PFSK-1 (cell line): ENCODE measurements around the gene FBXW4.

Source experiments
- FOXP2 ChIP-seq: optimal IDR thresholded peaks from 2 replicates; pipeline ENCODE3; 2011; ENCODE audit warnings: borderline replicate concordance, control low read depth, inconsistent platforms; ENCODE audit not compliant: insufficient read depth; ENCODE audit errors: extremely low read length, extremely low read depth
- POLR2AphosphoS5 ChIP-seq: IDR thresholded peaks from 2 replicates; pipeline ENCODE4 v1.6.1; 2012; ENCODE audit warnings: low read depth, mild to moderate bottlenecking, control low read depth, low read length, moderate library complexity
- SIN3A ChIP-seq: IDR thresholded peaks from 2 replicates; pipeline ENCODE4 v1.6.1; 2012; ENCODE audit warnings: mild to moderate bottlenecking, low read length, moderate library complexity, borderline replicate concordance; ENCODE audit not compliant: insufficient read depth
- TAF1 ChIP-seq: IDR thresholded peaks from 2 replicates; pipeline ENCODE4 v1.6.1; 2012; ENCODE audit warnings: low read length, control low read depth, borderline replicate concordance; ENCODE audit not compliant: insufficient read depth
- TF ChIP-seq, protein P1 (sequence below), 2 experiments: IDR thresholded peaks; 2 replicates each; pipeline versions ENCODE4 v1.6.1 to v1.8.0; 2011 to 2012; ENCODE audit warnings: low read depth in 2 of 2, low read length in 2 of 2, control low read depth in 1 of 2, inconsistent platforms in 1 of 2, mild to moderate bottlenecking in 1 of 2, moderate library complexity in 1 of 2; ENCODE audit not compliant: insufficient read depth in 1 of 2

Gene FBXW4

DNA sequence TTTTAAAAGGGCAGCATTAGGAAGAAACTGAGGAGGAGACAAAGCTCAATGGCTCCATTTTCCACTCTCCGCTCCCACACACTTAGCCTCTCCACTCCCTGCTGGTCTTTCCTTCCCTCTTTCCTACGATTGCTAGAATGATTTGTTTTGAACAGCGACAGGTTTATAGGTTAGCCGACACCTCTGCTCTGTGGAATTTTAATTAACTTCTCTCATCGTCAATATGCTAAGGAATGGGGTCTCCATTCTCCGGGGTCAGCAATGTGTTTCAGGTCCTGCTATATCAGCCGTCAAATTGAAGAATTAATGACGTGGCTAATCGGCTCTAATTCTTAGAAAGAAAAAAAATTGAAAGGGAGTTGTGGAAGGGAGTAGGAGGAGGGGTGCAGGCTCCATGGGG lies 28.9 kb downstream of the FBXW4 start:
- TF ChIP-seq, protein P1, sequence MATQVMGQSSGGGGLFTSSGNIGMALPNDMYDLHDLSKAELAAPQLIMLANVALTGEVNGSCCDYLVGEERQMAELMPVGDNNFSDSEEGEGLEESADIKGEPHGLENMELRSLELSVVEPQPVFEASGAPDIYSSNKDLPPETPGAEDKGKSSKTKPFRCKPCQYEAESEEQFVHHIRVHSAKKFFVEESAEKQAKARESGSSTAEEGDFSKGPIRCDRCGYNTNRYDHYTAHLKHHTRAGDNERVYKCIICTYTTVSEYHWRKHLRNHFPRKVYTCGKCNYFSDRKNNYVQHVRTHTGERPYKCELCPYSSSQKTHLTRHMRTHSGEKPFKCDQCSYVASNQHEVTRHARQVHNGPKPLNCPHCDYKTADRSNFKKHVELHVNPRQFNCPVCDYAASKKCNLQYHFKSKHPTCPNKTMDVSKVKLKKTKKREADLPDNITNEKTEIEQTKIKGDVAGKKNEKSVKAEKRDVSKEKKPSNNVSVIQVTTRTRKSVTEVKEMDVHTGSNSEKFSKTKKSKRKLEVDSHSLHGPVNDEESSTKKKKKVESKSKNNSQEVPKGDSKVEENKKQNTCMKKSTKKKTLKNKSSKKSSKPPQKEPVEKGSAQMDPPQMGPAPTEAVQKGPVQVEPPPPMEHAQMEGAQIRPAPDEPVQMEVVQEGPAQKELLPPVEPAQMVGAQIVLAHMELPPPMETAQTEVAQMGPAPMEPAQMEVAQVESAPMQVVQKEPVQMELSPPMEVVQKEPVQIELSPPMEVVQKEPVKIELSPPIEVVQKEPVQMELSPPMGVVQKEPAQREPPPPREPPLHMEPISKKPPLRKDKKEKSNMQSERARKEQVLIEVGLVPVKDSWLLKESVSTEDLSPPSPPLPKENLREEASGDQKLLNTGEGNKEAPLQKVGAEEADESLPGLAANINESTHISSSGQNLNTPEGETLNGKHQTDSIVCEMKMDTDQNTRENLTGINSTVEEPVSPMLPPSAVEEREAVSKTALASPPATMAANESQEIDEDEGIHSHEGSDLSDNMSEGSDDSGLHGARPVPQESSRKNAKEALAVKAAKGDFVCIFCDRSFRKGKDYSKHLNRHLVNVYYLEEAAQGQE (IDR thresholded peaks at IDR 0.05; ENCODE audit: insufficient read depth in 1 of 2, low read depth in 2 of 2, low read length in 2 of 2), result no peak
- TF ChIP-seq FOXP2 (no peak), SIN3A (no peak), TAF1 (no peak), POLR2AphosphoS5 (no peak)

DNA sequence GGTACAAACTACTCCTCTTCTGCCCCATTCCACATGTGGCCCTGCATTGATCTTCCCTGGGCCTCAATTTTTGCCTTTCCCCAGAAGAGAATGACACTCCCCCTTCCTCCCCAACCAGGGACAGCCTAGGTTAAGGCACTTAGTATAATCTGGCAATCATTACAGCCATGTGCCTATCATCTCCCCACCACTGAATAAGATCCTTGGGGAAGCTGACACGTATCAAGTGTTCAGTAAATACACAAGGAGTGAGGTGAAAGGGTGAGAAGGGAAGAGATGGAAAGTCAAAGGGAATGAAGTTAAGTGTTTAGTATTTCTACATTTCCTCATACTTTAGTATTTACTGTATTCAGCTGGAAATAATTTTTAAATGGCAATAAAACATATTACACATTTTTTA lies 31.9 kb downstream of the FBXW4 start:
- no peak for TF ChIP-seq TAF1
- no peak for TF ChIP-seq POLR2AphosphoS5
- TF ChIP-seq FOXP2, result no peak
- TF ChIP-seq SIN3A, result no peak
- TF ChIP-seq, protein P1 (IDR thresholded peaks at IDR 0.05; ENCODE audit: insufficient read depth in 1 of 2, low read depth in 2 of 2, low read length in 2 of 2), result no peak

DNA sequence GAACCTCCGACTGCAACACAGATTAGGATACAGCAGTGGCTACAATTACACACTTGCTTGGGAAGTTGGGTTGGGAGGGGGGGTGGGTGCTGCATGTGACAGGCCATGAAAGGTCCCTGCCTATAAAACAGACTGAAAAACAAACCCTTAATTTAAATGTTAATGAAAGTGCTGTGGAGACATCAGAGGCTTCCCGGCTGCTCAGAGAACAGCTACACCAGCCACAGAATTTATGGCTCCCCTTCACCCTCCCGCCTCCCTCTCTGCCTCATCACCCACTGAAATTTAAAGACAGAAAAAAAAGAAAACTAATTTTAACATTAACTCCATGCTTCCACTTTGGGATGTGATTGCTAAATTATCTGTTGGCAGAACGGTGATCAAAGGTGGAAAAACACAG lies 34.7 kb downstream of the FBXW4 start:
- TF ChIP-seq FOXP2, result no peak
- no peak for TF ChIP-seq SIN3A
- TF ChIP-seq, protein P1 (IDR thresholded peaks at IDR 0.05; ENCODE audit: insufficient read depth in 1 of 2, low read depth in 2 of 2, low read length in 2 of 2), result no peak
- TF ChIP-seq POLR2AphosphoS5, result no peak
- TF ChIP-seq TAF1, result no peak

DNA sequence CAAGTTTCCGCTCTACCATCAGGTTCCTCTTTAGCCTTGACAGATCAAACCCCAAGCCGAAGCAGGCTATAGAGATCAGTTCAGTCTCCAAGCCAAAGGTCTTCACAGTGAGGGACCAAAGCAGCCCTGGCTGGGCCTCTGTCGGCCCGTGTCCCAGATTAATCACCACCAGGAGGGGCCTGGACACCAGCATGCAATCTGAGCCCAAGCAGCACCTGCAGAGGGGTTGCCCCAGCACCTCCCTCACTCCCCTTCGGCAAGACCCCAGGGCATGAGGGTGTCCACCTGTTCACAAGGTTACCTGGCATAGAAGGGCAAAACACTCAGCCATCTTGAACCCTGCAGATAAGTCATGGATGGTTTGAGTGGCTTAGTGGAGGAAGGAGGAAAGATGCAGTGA lies 36.0 kb downstream of the FBXW4 start:
- TF ChIP-seq, protein P1 (IDR thresholded peaks at IDR 0.05; ENCODE audit: insufficient read depth in 1 of 2, low read depth in 2 of 2, low read length in 2 of 2), result no peak
- no peak for TF ChIP-seq TAF1
- TF ChIP-seq FOXP2, result no peak
- no peak for TF ChIP-seq POLR2AphosphoS5
- no peak for TF ChIP-seq SIN3A

DNA sequence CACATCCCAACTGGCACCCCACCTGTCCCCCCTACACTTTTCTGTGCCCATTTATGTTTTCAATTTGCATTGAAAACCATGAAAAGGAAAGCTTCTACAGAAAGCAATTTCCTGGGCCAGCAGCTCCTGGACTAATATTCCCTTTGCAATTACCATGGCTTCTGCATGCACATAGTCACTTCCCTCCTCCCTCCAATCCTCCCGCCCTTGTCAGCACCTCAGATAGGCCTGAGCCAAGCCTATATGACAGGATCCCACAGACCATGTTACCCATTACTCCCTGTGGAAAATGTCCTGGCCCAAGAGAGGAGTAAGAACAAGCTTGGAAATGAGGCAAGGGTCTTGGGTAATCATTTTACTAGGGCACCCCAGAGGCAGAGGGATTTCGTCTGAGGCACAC lies 38.1 kb downstream of the FBXW4 start:
- TF ChIP-seq POLR2AphosphoS5 (no peak), FOXP2 (no peak), TAF1 (no peak), SIN3A (no peak)
- TF ChIP-seq, protein P1 (IDR thresholded peaks at IDR 0.05; ENCODE audit: insufficient read depth in 1 of 2, low read depth in 2 of 2, low read length in 2 of 2), result no peak
